Activated CD8-positive, alpha-beta T cell treated with anti-CD3 and anti-CD28 coated beads for 36 hours (primary cell): ENCODE data around the gene ADSL. TPM values are rescaled to one million over a fixed set of nuclear protein-coding genes. Genes with fewer than 3 reads are reported as not detected.

ENCODE experiments used
- ATAC-seq: fragments of 200-7000 bp; cut with Tn5 transposase; one replicate; pipeline ENCODE4 v1.10.0; 2021; ENCODE audit warnings: mild to moderate bottlenecking, moderate library complexity
- CTCF ChIA-PET: fragments of 350-600 bp; sonication (Branson Sonifier 250); formaldehyde crosslinking; loops from one replicate; lab custom pipeline; 2021; ENCODE audit warnings: antibody characterized with exemption; lab: Charles Lee
- POLR2A ChIA-PET: fragments of 350-600 bp; sonication (Branson Sonifier 250); formaldehyde crosslinking; loops from one replicate; lab custom pipeline; 2021; ENCODE audit warnings: antibody characterized with exemption; lab: Charles Lee
- DNase-seq: peaks from one replicate; pipeline ENCODE4 v3.0.0-alpha.2; 2020
- H3K27ac Mint-ChIP-seq: one replicate; pipeline ENCODE4 v1.8.0; 2021; ENCODE audit warnings: mild to moderate bottlenecking, mixed read lengths
- H3K27me3 Mint-ChIP-seq: one replicate; pipeline ENCODE4 v1.8.0; 2021; ENCODE audit warnings: mixed read lengths
- H3K36me3 Mint-ChIP-seq: one replicate; pipeline ENCODE4 v1.8.0; 2021; ENCODE audit warnings: low read depth, mixed read lengths
- H3K4me1 Mint-ChIP-seq: one replicate; pipeline ENCODE4 v1.8.0; 2021; ENCODE audit warnings: low read depth, mixed read lengths
- H3K4me3 Mint-ChIP-seq: one replicate; pipeline ENCODE4 v1.8.0; 2021; ENCODE audit warnings: mild to moderate bottlenecking, moderate library complexity, mixed read lengths
- H3K9me3 Mint-ChIP-seq: one replicate; pipeline ENCODE4 v1.8.0; 2021; ENCODE audit warnings: mixed read lengths
- CTCF ChIP-seq: fragments of 200-600 bp; IDR thresholded peaks from one replicate; pipeline ENCODE4 v1.8.0; 2022; ENCODE audit warnings: antibody characterized with exemption, mild to moderate bottlenecking
- intact Hi-C: fragments of 100-400 bp; cut with micrococcal nuclease; formaldehyde crosslinking; loops from one replicate; pipeline ENCODE4 v1.10.0; 2022
- total RNA-seq, 2 experiments: library from RNA; stranded (reverse); gene quantifications; one replicate each; pipeline ENCODE4 v1.2.3, GENCODE V29; 2021

The ADSL gene
- total RNA-seq, 2 experiments from 2014 or later: 160 to 169 TPM

DNA sequence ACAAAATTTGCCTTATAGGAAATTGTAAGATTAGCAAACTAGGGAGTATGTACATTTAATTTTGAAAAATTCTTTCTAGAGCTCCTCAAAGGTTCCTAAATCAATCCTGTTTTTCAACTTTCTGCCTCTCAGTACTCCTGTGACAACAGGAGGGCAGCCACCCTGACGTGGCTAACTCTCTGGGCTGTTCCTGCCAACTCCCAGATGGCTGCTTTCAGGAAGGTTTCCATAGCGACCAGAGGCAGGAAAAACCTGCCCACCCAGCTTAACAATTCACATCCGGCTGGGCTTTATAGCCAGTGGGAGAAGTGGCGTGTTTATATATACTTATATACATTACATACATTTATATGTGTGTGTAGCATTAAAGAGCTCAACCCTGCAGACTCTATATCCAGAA is 50.6 kb downstream of the ADSL start:
- ATAC-seq (no peak), DNase-seq (no peak)
- H3K36me3 Mint-ChIP-seq: peaks cover 28% of the 10 kb centered on the region
- CTCF ChIA-PET: interaction anchor here (1.1 to 1.6 kb wide), 3 partner anchors 9 to 240 kb away, joined by 3 to 4 read pairs (median 4); partner anchors contain the start of gene MRTFA
- no peak for TF ChIP-seq CTCF
- POLR2A ChIA-PET: interaction anchor here (1.1 to 1.6 kb wide), 3 partner anchors 11 to 19 kb away, joined by 3 to 5 read pairs (median 4); no protein-coding TSS in a partner anchor
- no peaks in the 10 kb centered on the region for H3K9me3 Mint-ChIP-seq
- H3K27me3 Mint-ChIP-seq: no peaks in the 10 kb centered on the region
- no peak overlapping the region for H3K4me3 Mint-ChIP-seq
- no peak overlapping the region for H3K27ac Mint-ChIP-seq
- peaks cover 65% of the 10 kb centered on the region for H3K4me1 Mint-ChIP-seq
- intact Hi-C loops: no loop called here

- intact Hi-C loops: no loop called here
- POLR2A ChIA-PET: interaction anchor here (1.1 kb wide), 2 partner anchors 10 to 20 kb away, joined by 3 to 5 read pairs; no protein-coding TSS in a partner anchor
- no peak for TF ChIP-seq CTCF
- Mint-ChIP-seq H3K4me3 (no peak overlapping the region), H3K36me3 (peaks cover 33% of the 10 kb centered on the region), H3K4me1 (peaks cover 65% of the 10 kb centered on the region), H3K27me3 (no peaks in the 10 kb centered on the region), H3K27ac (peak overlapping the region; percentile 68), H3K9me3 (no peaks in the 10 kb centered on the region)
- CTCF ChIA-PET: interaction anchor here (1.2 to 1.6 kb wide), 2 partner anchors 10 to 240 kb away, joined by 3 to 4 read pairs; partner anchors contain the start of gene MRTFA
- ATAC-seq (no peak), DNase-seq (no peak)
These were observed 51.1 kb downstream of the ADSL start for GRCh38 chr22:40397396-40397795.

DNA sequence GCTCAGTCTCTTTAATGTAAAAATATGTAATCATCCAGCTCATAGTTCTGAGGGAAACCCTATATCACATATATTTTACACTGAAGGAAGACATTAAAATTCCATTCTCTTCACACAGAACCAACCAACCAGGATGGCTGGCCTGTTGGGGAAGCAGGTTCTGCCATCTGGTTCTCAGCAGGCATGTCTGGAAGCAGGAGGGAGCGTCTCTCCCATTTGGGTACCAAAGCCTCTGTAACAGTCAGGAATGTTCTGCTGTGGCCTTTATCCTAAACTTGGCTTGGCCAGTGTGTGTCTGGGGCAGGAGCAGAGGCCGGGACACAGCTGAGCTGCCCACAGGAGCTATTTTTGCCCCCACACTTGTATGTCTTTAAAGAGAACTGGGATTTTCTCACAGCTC is 53.3 kb downstream of the ADSL start:
- TF ChIP-seq CTCF: no peak
- Mint-ChIP-seq H3K27ac (peak overlapping the region; percentile 77), H3K4me1 (peaks cover 76% of the 10 kb centered on the region), H3K9me3 (no peaks in the 10 kb centered on the region), H3K36me3 (peaks cover 44% of the 10 kb centered on the region), H3K27me3 (no peaks in the 10 kb centered on the region), H3K4me3 (no peak overlapping the region)
- intact Hi-C loops: no loop called here
- POLR2A ChIA-PET: interaction anchor here (0.7 to 1.3 kb wide), 2 partner anchors 12 to 18 kb away, joined by 3 to 4 read pairs; no protein-coding TSS in a partner anchor
- CTCF ChIA-PET: interaction anchor here (0.7 to 2.7 kb wide), 11 partner anchors 8 to 247 kb away, joined by 3 to 12 read pairs (median 5); no protein-coding TSS in a partner anchor
- DNase-seq: no peak
- no peak for ATAC-seq

DNA sequence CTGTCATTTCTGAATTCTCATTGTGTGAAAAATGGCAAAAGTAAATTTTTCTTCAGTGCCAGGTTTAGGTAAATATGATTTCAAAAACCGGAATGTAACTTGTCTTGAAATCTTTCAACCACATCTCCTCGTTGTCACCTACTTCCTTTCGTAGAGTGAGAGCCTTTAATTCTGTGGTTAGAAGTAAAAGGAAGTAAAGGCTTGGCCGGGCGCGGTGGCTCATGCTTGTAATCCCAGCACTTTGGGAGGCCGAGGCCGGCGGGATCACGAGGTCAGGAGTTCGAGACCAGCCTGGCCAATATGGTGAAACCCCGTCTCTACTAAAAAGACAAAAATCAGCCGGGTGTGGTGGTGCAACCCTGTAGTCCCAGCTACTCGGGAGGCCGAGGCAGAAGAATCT is 53.9 kb downstream of the ADSL start:
- no peaks in the 10 kb centered on the region for H3K9me3 Mint-ChIP-seq
- peaks cover 43% of the 10 kb centered on the region for H3K36me3 Mint-ChIP-seq
- TF ChIP-seq CTCF: no peak
- H3K27ac Mint-ChIP-seq: peak overlapping the region; percentile 77
- no peaks in the 10 kb centered on the region for H3K27me3 Mint-ChIP-seq
- DNase-seq: peak; percentile 78
- no peak overlapping the region for H3K4me3 Mint-ChIP-seq
- ChIA-PET CTCF (interaction anchor here (1.2 to 2.7 kb wide), 8 partner anchors 8 to 246 kb away, joined by 3 to 12 read pairs (median 6); no protein-coding TSS in a partner anchor), POLR2A (interaction anchor here (1.1 to 1.3 kb wide), 2 partner anchors 12 to 16 kb away, joined by 4 read pairs; no protein-coding TSS in a partner anchor)
- no peak for ATAC-seq
- peaks cover 73% of the 10 kb centered on the region for H3K4me1 Mint-ChIP-seq
- intact Hi-C loops: no loop called here

DNA sequence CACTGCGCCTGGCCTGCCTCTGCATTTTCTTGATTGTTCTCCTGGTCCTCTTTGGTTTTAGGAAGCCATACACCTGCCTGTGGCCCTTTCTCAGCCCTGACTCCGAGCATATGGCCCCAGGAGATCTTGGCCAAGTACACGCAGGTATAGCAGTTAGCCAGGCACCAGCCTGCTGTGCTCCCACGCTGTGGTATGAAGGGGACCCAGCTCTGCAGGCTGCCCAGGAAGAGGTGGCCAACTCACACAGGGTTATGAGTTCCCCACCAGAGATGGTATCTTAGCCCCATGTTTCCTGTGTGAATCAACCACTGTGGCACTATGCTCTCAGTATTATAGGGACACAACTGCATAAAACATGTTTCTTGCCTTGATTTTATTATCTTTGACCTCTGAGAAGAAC is 55.2 kb downstream of the ADSL start:
- H3K36me3 Mint-ChIP-seq: peaks cover 41% of the 10 kb centered on the region
- intact Hi-C loops: no loop called here
- H3K9me3 Mint-ChIP-seq: no peaks in the 10 kb centered on the region
- H3K27ac Mint-ChIP-seq: peak overlapping the region; percentile 95
- CTCF ChIA-PET: interaction anchor here (0.7 to 2.7 kb wide), 3 partner anchors 14 to 19 kb away, joined by 3 to 12 read pairs (median 3); no protein-coding TSS in a partner anchor
- ATAC-seq (peak; percentile 85), DNase-seq (peak; percentile 77)
- POLR2A ChIA-PET: interaction anchor here (1.0 to 1.1 kb wide), 2 partner anchors 8 to 14 kb away, joined by 3 to 4 read pairs; no protein-coding TSS in a partner anchor
- no peak for TF ChIP-seq CTCF
- peaks cover 65% of the 10 kb centered on the region for H3K4me1 Mint-ChIP-seq
- peak overlapping the region; percentile 55 for H3K4me3 Mint-ChIP-seq
- no peaks in the 10 kb centered on the region for H3K27me3 Mint-ChIP-seq
